Measurements from ENCODE around the gene PRIM2.
"Not testable (repeated sequence)": the region's sequence is repeated elsewhere in the genome, so short reads cannot be mapped to it uniquely, and the experiment has no call there.

The PRIM2 gene

DNA sequence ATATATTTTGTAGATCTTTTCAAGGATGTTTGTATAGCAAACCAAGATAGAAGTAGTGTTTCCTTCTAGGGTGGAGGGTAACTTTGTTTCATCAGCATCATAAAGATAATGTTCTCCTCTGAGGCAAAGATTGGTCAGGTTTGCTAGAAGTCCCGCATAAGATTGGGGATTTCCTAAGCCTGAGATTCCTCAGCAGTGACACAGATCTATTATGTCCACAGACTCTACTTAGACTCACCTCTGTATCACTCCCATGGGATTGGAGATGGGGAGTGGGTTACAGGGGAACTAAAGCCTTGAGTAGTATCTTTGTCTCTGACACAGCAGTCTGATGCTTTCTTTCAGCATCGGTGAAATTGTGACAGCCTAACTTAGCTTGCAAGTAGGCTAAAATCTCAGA, 341.1 kb downstream of the PRIM2 start:
- DNase-seq, result not testable (repeated sequence)

DNA sequence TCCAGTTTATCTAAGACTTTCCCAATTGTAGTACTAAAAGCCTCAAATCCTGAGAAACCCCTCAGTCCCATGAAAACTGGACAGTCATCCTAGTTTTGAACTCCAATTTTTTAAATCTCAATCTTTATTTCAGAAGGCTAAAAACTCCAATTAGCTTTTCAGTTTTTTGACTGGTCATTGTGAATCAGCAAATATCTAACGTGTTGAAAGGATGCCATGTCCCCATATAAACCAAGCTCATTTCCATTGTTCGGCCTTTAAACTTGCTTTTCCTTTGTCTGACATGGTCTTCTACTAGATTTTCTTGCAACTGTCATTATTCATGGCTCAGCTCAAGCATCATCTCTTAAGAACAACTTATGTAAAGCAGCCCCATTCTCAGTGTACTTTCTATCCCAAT, 342.4 kb downstream of the PRIM2 start:
- DNase-seq, result not testable (repeated sequence)

DNA sequence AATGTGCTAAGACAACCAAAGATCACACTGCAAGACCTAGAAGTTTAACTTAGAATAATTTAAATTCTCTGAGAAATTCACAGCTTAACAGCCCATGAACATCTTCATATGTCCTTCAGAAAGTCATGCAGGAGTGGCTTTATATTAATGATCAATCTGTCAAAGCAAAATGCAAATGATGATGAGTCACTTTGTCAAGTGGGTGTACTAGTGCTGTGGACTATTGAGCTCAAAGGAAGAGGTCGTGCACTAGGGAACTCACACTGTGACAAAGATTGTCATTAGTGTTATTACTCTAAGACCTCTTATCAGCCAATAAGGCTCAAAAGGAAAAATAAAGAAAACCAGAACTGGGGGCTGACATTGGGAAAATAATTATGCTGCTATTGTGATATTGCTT, 343.5 kb downstream of the PRIM2 start:
- not testable (repeated sequence) for DNase-seq

DNA sequence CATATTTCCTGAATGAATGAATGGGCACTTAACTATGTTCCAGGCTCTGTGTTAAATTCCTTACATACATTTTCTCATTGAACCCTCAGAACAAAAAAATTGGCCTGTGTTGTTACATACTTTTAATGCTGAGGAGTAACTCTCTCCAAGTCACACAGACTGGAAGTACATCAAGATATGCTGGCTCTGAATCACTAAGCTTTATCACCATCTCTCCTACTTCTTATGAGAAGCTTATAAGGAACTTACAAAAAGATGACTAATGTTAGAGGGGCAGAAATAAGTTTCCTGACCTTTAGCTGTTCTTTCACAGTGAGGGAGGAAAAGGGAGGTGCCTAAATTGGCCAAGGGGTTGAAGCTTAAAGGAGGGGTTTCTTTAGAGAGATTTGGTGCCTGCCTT, 350.7 kb downstream of the PRIM2 start:
- DNase-seq, result not testable (repeated sequence)

GRCh38 chr6:57671237-57671636, 353.8 kb downstream of the PRIM2 start:
- DNase-seq, result not testable (repeated sequence)

GRCh38 chr6:57671937-57672627, 354.7 kb downstream of the PRIM2 start:
- peak; percentile 5 for DNase-seq

- DNase-seq, result peak; percentile 7
These were observed 355.9 kb downstream of the PRIM2 start for GRCh38 chr6:57673281-57673680.

GRCh38 chr6:57675386-57675785, 358.0 kb downstream of the PRIM2 start:
- DNase-seq, result not testable (repeated sequence)

DNA sequence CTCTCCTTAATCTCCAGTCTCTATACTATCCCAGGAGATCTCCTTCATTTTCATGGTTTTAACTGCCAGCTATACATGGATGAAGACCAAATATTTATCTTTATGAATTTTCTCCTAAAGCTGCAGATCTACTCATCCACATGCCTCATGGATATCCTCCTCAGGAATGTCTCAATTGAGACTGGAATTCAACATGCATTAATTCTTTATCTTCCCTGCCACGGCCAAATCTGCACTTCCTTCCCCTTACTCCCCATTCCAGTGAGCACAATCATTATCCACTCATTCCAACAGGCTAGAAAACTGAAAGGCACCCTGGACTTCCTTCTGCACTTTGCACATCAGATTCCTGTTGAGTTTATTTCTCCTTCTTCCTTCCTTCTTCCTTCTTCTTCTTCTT, 379.0 kb downstream of the PRIM2 start:
- DNase-seq, result not testable (repeated sequence)

All from NCI-H510A (cell line).